Immature natural killer cell (primary cell): Measurements from ENCODE around the gene TH. TPM values are rescaled to one million over a fixed set of nuclear protein-coding genes. Genes with fewer than 3 reads are reported as not detected.

ENCODE experiments used
- DNase-seq, 3 donors: peaks; one replicate each; pipeline ENCODE4 v3.0.0; 2022; ENCODE audit warnings: mixed read lengths in 1 of 3
- H3K27ac Mint-ChIP-seq, 6 donors: one replicate each; pipeline ENCODE4 v1.8.0; 2020; ENCODE audit warnings: mixed read lengths in 6 of 6, mild to moderate bottlenecking in 5 of 6, inconsistent platforms in 4 of 6, moderate library complexity in 3 of 6
- H3K27me3 Mint-ChIP-seq, 3 donors: one replicate each; pipeline ENCODE4 v1.8.0; 2020 to 2021; ENCODE audit warnings: low read depth in 3 of 3, mild to moderate bottlenecking in 3 of 3, mixed read lengths in 3 of 3, moderate library complexity in 3 of 3, inconsistent platforms in 1 of 3
- H3K36me3 Mint-ChIP-seq, 3 donors: one replicate each; pipeline ENCODE4 v1.8.0; 2020; ENCODE audit warnings: mixed read lengths in 3 of 3, inconsistent platforms in 2 of 3, mild to moderate bottlenecking in 2 of 3
- H3K4me1 Mint-ChIP-seq, 2 donors: one replicate each; pipeline ENCODE4 v1.8.0; 2020; ENCODE audit warnings: inconsistent platforms in 2 of 2, mild to moderate bottlenecking in 2 of 2, mixed read lengths in 2 of 2, moderate library complexity in 1 of 2
- H3K4me3 Mint-ChIP-seq, 5 donors: one replicate each; pipeline ENCODE4 v1.8.0; 2020; ENCODE audit warnings: mild to moderate bottlenecking in 5 of 5, mixed read lengths in 5 of 5, inconsistent platforms in 3 of 5, moderate library complexity in 3 of 5
- H3K9me3 Mint-ChIP-seq, 6 donors: one replicate each; pipeline ENCODE4 v1.8.0; 2020; ENCODE audit warnings: mild to moderate bottlenecking in 6 of 6, mixed read lengths in 6 of 6, inconsistent platforms in 4 of 6, moderate library complexity in 3 of 6
- polyA plus RNA-seq, 3 donors: library from polyadenylated mRNA; unstranded; fragments of 300-500 nt; fragmentation: Illumina TruSeq; gene quantifications; one replicate each; pipeline ENCODE4 v1.2.3, GENCODE V29; 2021

TH gene
- polyA plus RNA-seq = not detected

- H3K9me3 Mint-ChIP-seq = no peaks in the 10 kb centered on the region
- H3K27me3 Mint-ChIP-seq = peaks cover 0 to 1% (median 0%) of the 10 kb centered on the region in 3 donors
- H3K27ac Mint-ChIP-seq = no peak within 1 kb of the TSS
- H3K36me3 Mint-ChIP-seq = no peaks in the 10 kb centered on the region
- no peaks in the 10 kb centered on the region for H3K4me1 Mint-ChIP-seq
- no peak within 1 kb of the TSS for H3K4me3 Mint-ChIP-seq
- DNase-seq = no peak
Measured at GRCh38 chr11:2171591-2172003, at the start of gene TH. TSS of gene TH (minus strand) at chr11:2171815. CDS start at chr11:2171786, 29 bp downstream.

- Mint-ChIP-seq H3K27me3 (peaks cover 0 to 6% (median 1%) of the 10 kb centered on the region in 3 donors), H3K27ac (no peak overlapping the region), H3K36me3 (peaks cover 6 to 23% (median 18%) of the 10 kb centered on the region in 3 donors), H3K4me1 (peaks cover 8 to 17% of the 10 kb centered on the region in 2 donors), H3K4me3 (no peak overlapping the region), H3K9me3 (peaks cover 0 to 7% (median 3%) of the 10 kb centered on the region in 6 donors)
- DNase-seq = no peak
Measured at GRCh38 chr11:2221024-2221423, 49.4 kb upstream of the TH start.

- peaks cover 8 to 19% of the 10 kb centered on the region in 2 donors for H3K4me1 Mint-ChIP-seq
- H3K36me3 Mint-ChIP-seq = peaks cover 6 to 23% (median 18%) of the 10 kb centered on the region in 3 donors
- peak overlapping the region in 1 of 6 donors; percentile 2 for H3K27ac Mint-ChIP-seq
- H3K27me3 Mint-ChIP-seq = peaks cover 0 to 6% (median 1%) of the 10 kb centered on the region in 3 donors
- H3K9me3 Mint-ChIP-seq = peaks cover 0 to 7% (median 3%) of the 10 kb centered on the region in 6 donors
- DNase-seq = no peak
- peak overlapping the region in 1 of 5 donors; percentile 5 for H3K4me3 Mint-ChIP-seq
Measured at GRCh38 chr11:2220173-2220771, 48.7 kb upstream of the TH start.

GRCh38 chr11:2219318-2220017 lies 47.9 kb upstream of the TH start:
- Mint-ChIP-seq H3K27me3 (peaks cover 0 to 6% (median 1%) of the 10 kb centered on the region in 3 donors), H3K36me3 (peaks cover 6 to 23% (median 18%) of the 10 kb centered on the region in 3 donors), H3K4me1 (peaks cover 15 to 24% of the 10 kb centered on the region in 2 donors), H3K9me3 (peaks cover 0 to 7% (median 3%) of the 10 kb centered on the region in 6 donors), H3K27ac (no peak overlapping the region), H3K4me3 (peak overlapping the region in 1 of 5 donors; percentile 5)
- no peak for DNase-seq

GRCh38 chr11:2218031-2218633 lies 46.5 kb upstream of the TH start:
- Mint-ChIP-seq H3K36me3 (peaks cover 0 to 16% (median 14%) of the 10 kb centered on the region in 3 donors), H3K9me3 (peaks cover 0 to 1% (median 0%) of the 10 kb centered on the region in 6 donors), H3K27ac (peak overlapping the region in 3 of 6 donors; percentile 42 to 59 (median 45)), H3K4me1 (peaks cover 28 to 36% of the 10 kb centered on the region in 2 donors), H3K4me3 (peak overlapping the region in 4 of 5 donors; percentile 47 to 67 (median 50)), H3K27me3 (peaks cover 0 to 4% (median 1%) of the 10 kb centered on the region in 3 donors)
- DNase-seq = no peak

- DNase-seq = peak; percentile 59 to 82 (median 71)
- peak overlapping the region in 3 of 6 donors; percentile 42 to 53 (median 45) for H3K27ac Mint-ChIP-seq
- peaks cover 36 to 40% of the 10 kb centered on the region in 2 donors for H3K4me1 Mint-ChIP-seq
- peaks cover 0 to 16% (median 14%) of the 10 kb centered on the region in 3 donors for H3K36me3 Mint-ChIP-seq
- peaks cover 0 to 4% (median 1%) of the 10 kb centered on the region in 3 donors for H3K27me3 Mint-ChIP-seq
- peaks cover 0 to 1% (median 0%) of the 10 kb centered on the region in 6 donors for H3K9me3 Mint-ChIP-seq
- peak overlapping the region in 3 of 5 donors; percentile 47 to 67 (median 52) for H3K4me3 Mint-ChIP-seq
Measured at GRCh38 chr11:2217211-2218030, 45.8 kb upstream of the TH start.

- H3K9me3 Mint-ChIP-seq = no peaks in the 10 kb centered on the region
- peaks cover 38 to 43% of the 10 kb centered on the region in 2 donors for H3K4me1 Mint-ChIP-seq
- no peak overlapping the region for H3K4me3 Mint-ChIP-seq
- no peak for DNase-seq
- H3K36me3 Mint-ChIP-seq = peaks cover 0 to 11% (median 8%) of the 10 kb centered on the region in 3 donors
- H3K27ac Mint-ChIP-seq = no peak overlapping the region
- H3K27me3 Mint-ChIP-seq = peaks cover 0 to 4% (median 1%) of the 10 kb centered on the region in 3 donors
Measured at GRCh38 chr11:2216400-2217064, 44.9 kb upstream of the TH start.

- Mint-ChIP-seq H3K4me1 (peaks cover 38 to 43% of the 10 kb centered on the region in 2 donors), H3K36me3 (peaks cover 0 to 11% (median 8%) of the 10 kb centered on the region in 3 donors), H3K9me3 (no peaks in the 10 kb centered on the region), H3K4me3 (peak overlapping the region in 2 of 5 donors; percentile 12 to 18), H3K27ac (peak overlapping the region in 1 of 6 donors; percentile 33), H3K27me3 (peaks cover 0 to 4% (median 1%) of the 10 kb centered on the region in 3 donors)
- no peak for DNase-seq
Measured at GRCh38 chr11:2215561-2216399, 44.2 kb upstream of the TH start.

- Mint-ChIP-seq H3K4me3 (peak overlapping the region in 3 of 5 donors; percentile 8 to 49 (median 44)), H3K36me3 (peaks cover 0 to 9% (median 5%) of the 10 kb centered on the region in 3 donors), H3K27me3 (peaks cover 0 to 4% (median 1%) of the 10 kb centered on the region in 3 donors), H3K9me3 (no peaks in the 10 kb centered on the region), H3K4me1 (peaks cover 34 to 43% of the 10 kb centered on the region in 2 donors), H3K27ac (peak overlapping the region in 5 of 6 donors; percentile 86 to 96 (median 90))
- no peak for DNase-seq
Measured at GRCh38 chr11:2215230-2215560, 43.6 kb upstream of the TH start.

GRCh38 chr11:2214527-2215229 lies 43.1 kb upstream of the TH start:
- Mint-ChIP-seq H3K4me1 (peaks cover 30 to 43% of the 10 kb centered on the region in 2 donors), H3K27ac (peak overlapping the region; percentile 86 to 96 (median 90)), H3K9me3 (no peaks in the 10 kb centered on the region), H3K27me3 (peaks cover 0 to 4% (median 1%) of the 10 kb centered on the region in 3 donors), H3K36me3 (peaks cover 0 to 8% (median 3%) of the 10 kb centered on the region in 3 donors), H3K4me3 (peak overlapping the region in 4 of 5 donors; percentile 53 to 84 (median 78))
- DNase-seq = no peak

GRCh38 chr11:2213890-2214526 lies 42.4 kb upstream of the TH start:
- Mint-ChIP-seq H3K9me3 (no peaks in the 10 kb centered on the region), H3K4me1 (peaks cover 30 to 42% of the 10 kb centered on the region in 2 donors), H3K27me3 (peaks cover 0 to 4% (median 1%) of the 10 kb centered on the region in 3 donors), H3K4me3 (peak overlapping the region; percentile 75 to 84 (median 80)), H3K36me3 (peaks cover 0 to 7% (median 2%) of the 10 kb centered on the region in 3 donors), H3K27ac (peak overlapping the region; percentile 86 to 96 (median 90))
- no peak for DNase-seq
